ENCODE data around the gene RERG.

DNA sequence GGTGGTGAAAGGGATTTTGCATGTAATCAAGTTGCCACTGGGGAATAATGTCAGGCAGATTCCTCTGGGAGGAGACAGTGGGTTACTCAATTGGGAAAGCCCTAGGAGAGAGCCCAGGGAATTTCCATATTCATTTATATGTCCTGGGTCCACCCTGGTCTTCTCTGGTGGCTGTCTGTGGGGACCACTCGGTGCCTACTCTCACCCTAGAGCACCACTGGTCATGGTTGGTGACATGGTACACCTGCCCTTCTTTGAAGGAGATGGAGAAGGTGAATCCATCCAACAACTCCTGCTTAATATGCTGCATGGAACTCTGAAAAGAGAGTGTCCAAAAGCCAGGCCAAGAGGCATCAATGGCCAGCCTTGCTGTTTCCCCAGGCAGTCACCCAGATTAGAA lies 12.8 kb upstream of the RERG start:
- TF ChIP-seq, protein P1, sequence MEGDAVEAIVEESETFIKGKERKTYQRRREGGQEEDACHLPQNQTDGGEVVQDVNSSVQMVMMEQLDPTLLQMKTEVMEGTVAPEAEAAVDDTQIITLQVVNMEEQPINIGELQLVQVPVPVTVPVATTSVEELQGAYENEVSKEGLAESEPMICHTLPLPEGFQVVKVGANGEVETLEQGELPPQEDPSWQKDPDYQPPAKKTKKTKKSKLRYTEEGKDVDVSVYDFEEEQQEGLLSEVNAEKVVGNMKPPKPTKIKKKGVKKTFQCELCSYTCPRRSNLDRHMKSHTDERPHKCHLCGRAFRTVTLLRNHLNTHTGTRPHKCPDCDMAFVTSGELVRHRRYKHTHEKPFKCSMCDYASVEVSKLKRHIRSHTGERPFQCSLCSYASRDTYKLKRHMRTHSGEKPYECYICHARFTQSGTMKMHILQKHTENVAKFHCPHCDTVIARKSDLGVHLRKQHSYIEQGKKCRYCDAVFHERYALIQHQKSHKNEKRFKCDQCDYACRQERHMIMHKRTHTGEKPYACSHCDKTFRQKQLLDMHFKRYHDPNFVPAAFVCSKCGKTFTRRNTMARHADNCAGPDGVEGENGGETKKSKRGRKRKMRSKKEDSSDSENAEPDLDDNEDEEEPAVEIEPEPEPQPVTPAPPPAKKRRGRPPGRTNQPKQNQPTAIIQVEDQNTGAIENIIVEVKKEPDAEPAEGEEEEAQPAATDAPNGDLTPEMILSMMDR (conservative IDR thresholded peaks at IDR 0.05 in 1 of 2, IDR thresholded peaks at IDR 0.05 in 1 of 2; ENCODE audit: extremely low read depth in 1 of 2, insufficient read depth in 1 of 2, low read depth in 1 of 2, low read length in 2 of 2) = no peak
- no peak for TF ChIP-seq EZH2 (IDR thresholded peaks at IDR 0.05; ENCODE audit: borderline replicate concordance, low read length)

Measured in mammary epithelial cell (primary cell).